Hindlimb muscle (tissue), 1 donor: ENCODE data around the gene TTC34. TPM values are rescaled to one million over a fixed set of nuclear protein-coding genes. Genes with fewer than 3 reads are reported as not detected.
A peak's percentile ranks its signal among the peaks of the same experiment; 100 is the strongest.

Experiments used
- DNase-seq: peaks from one replicate; pipeline ENCODE4 v3.0.0-alpha.2; 2013
- polyA plus RNA-seq: library from polyadenylated mRNA; unstranded; fragments of 120-200 nt; gene quantifications from one replicate; pipeline ENCODE4 v1.2.1, GENCODE V29; 2013; ENCODE audit not compliant: insufficient read length

TTC34 gene
- polyA plus RNA-seq, 1 donor: 0.31 TPM

GRCh38 chr1:2828586-2829250 is 27.2 kb upstream of the TTC34 start:
- no peak for DNase-seq

- DNase-seq: no peak
These were observed 25.3 kb upstream of the TTC34 start for GRCh38 chr1:2826736-2827292.

- no peak for DNase-seq
These were observed 24.8 kb upstream of the TTC34 start for GRCh38 chr1:2826316-2826715.

- no peak for DNase-seq
These were observed 24.1 kb upstream of the TTC34 start for GRCh38 chr1:2825487-2826189.

- DNase-seq: no peak
These were observed 23.5 kb upstream of the TTC34 start for GRCh38 chr1:2824999-2825398.

- no peak for DNase-seq
These were observed 22.6 kb upstream of the TTC34 start for GRCh38 chr1:2823921-2824610.

GRCh38 chr1:2822621-2823145 is 21.2 kb upstream of the TTC34 start:
- no peak for DNase-seq

- DNase-seq: peak; percentile 42
These were observed 20.6 kb upstream of the TTC34 start for GRCh38 chr1:2821966-2822620.

- no peak for DNase-seq
These were observed 20.0 kb upstream of the TTC34 start for GRCh38 chr1:2821373-2821955.

- DNase-seq: no peak
These were observed 19.4 kb upstream of the TTC34 start for GRCh38 chr1:2820731-2821372.

- DNase-seq: no peak
These were observed 18.6 kb upstream of the TTC34 start for GRCh38 chr1:2819831-2820730.

- no peak for DNase-seq
These were observed 17.9 kb upstream of the TTC34 start for GRCh38 chr1:2819429-2819828.

GRCh38 chr1:2817784-2818564 is 16.5 kb upstream of the TTC34 start:
- DNase-seq: no peak

- DNase-seq: no peak
These were observed 15.3 kb upstream of the TTC34 start for GRCh38 chr1:2816786-2817185.

- DNase-seq: no peak
These were observed 14.1 kb upstream of the TTC34 start for GRCh38 chr1:2815551-2815950.

- no peak for DNase-seq
These were observed 13.1 kb upstream of the TTC34 start for GRCh38 chr1:2814511-2815075.

GRCh38 chr1:2812939-2813653 is 11.6 kb upstream of the TTC34 start:
- DNase-seq: no peak

GRCh38 chr1:2812136-2812535 is 10.6 kb upstream of the TTC34 start:
- DNase-seq: no peak

- no peak for DNase-seq
These were observed 10.0 kb upstream of the TTC34 start for GRCh38 chr1:2811533-2811918.
